GM12892 (cell line): ENCODE measurements around the gene FAM124A.
A peak's percentile ranks its signal among the peaks of the same experiment; 100 is the strongest.

Experiments used
- DNase-seq: peaks from one replicate; pipeline ENCODE4 v3.0.0; 2011; ENCODE audit not compliant: insufficient read length
- FAIRE-seq: peaks from 2 replicates; lab custom pipeline; 2011; peaks lifted over from hg19 to GRCh38; lab: Jason Lieb, UNC
- POLR2A ChIP-seq: IDR thresholded peaks from 2 replicates; pipeline ENCODE4 v1.6.1; 2011; ENCODE audit warnings: low read depth, low read length, control low read depth
- POLR2AphosphoS5 ChIP-seq: IDR thresholded peaks from 2 replicates; pipeline ENCODE4 v1.6.1; 2011; ENCODE audit warnings: low read depth, low read length, control low read depth
- TAF1 ChIP-seq: IDR thresholded peaks from 2 replicates; pipeline ENCODE4 v1.6.1; 2011; ENCODE audit warnings: low read depth, mild to moderate bottlenecking, control low read depth, low read length, borderline replicate concordance

The FAM124A gene

GRCh38 chr13:51318876-51319275 lies 96.7 kb downstream of the FAM124A start:
- no peak for TF ChIP-seq POLR2AphosphoS5
- TF ChIP-seq TAF1: no peak
- no peak for TF ChIP-seq POLR2A
- DNase-seq (no peak), FAIRE-seq (no peak)

GRCh38 chr13:51321836-51322235 lies 99.6 kb downstream of the FAM124A start:
- DNase-seq (no peak), FAIRE-seq (no peak)
- TF ChIP-seq POLR2A (no peak), TAF1 (no peak), POLR2AphosphoS5 (no peak)

GRCh38 chr13:51322826-51323225 lies 100.6 kb downstream of the FAM124A start:
- no peak for FAIRE-seq
- no peak for DNase-seq
- TF ChIP-seq POLR2A (no peak), POLR2AphosphoS5 (no peak), TAF1 (no peak)

GRCh38 chr13:51323824-51324511 lies 101.8 kb downstream of the FAM124A start:
- FAIRE-seq (no peak), DNase-seq (no peak)
- TF ChIP-seq TAF1 (no peak), POLR2A (no peak), POLR2AphosphoS5 (no peak)

GRCh38 chr13:51324714-51325420 lies 102.7 kb downstream of the FAM124A start:
- FAIRE-seq (peak; percentile 77), DNase-seq (peak; percentile 13)
- no peak for TF ChIP-seq POLR2AphosphoS5
- no peak for TF ChIP-seq POLR2A
- TF ChIP-seq TAF1: no peak

- no peak for FAIRE-seq
- no peak for TF ChIP-seq POLR2A
- no peak for TF ChIP-seq POLR2AphosphoS5
- TF ChIP-seq TAF1: no peak
- DNase-seq: no peak
Observed at GRCh38 chr13:51325837-51326236, 103.6 kb downstream of the FAM124A start.

- TF ChIP-seq POLR2A (no peak), POLR2AphosphoS5 (no peak), TAF1 (no peak)
- DNase-seq (no peak), FAIRE-seq (no peak)
Observed at GRCh38 chr13:51326777-51327176, 104.6 kb downstream of the FAM124A start.

- no peak for DNase-seq
- TF ChIP-seq TAF1: no peak
- TF ChIP-seq POLR2AphosphoS5: no peak
- no peak for TF ChIP-seq POLR2A
- FAIRE-seq: no peak
Observed at GRCh38 chr13:51327961-51328360, 105.8 kb downstream of the FAM124A start.

GRCh38 chr13:51328488-51328887 lies 106.3 kb downstream of the FAM124A start:
- DNase-seq (no peak), FAIRE-seq (no peak)
- TF ChIP-seq POLR2AphosphoS5 (no peak), POLR2A (no peak), TAF1 (no peak)

GRCh38 chr13:51329606-51330005 lies 107.4 kb downstream of the FAM124A start:
- no peak for FAIRE-seq
- no peak for TF ChIP-seq POLR2A
- TF ChIP-seq POLR2AphosphoS5: no peak
- no peak for TF ChIP-seq TAF1
- no peak for DNase-seq

GRCh38 chr13:51330791-51331190 lies 108.6 kb downstream of the FAM124A start:
- DNase-seq (no peak), FAIRE-seq (peak; percentile 82)
- TF ChIP-seq POLR2AphosphoS5: no peak
- no peak for TF ChIP-seq POLR2A
- no peak for TF ChIP-seq TAF1
